WTC11 (cell line): ENCODE results near the gene KLHL29. TPM values are rescaled to one million over a fixed set of nuclear protein-coding genes. Genes with fewer than 3 reads are reported as not detected.

Source experiments
- ATAC-seq: fragments of 200-7000 bp; cut with Tn5 transposase; 2 replicates; pipeline ENCODE4 v1.10.0; 2021; ENCODE audit warnings: mild to moderate bottlenecking, moderate library complexity
- CTCF ChIA-PET: fragments of 300-600 bp; sonication (Branson Sonifier 250); formaldehyde crosslinking; loops from one replicate; lab custom pipeline; 2021; ENCODE audit warnings: antibody characterized with exemption; lab: Charles Lee
- POLR2A ChIA-PET: fragments of 350-600 bp; sonication (Branson Sonifier 250); formaldehyde crosslinking; loops from one replicate; lab custom pipeline; 2021; ENCODE audit warnings: antibody characterized with exemption; lab: Charles Lee
- DNase-seq: peaks from one replicate; pipeline ENCODE4 v3.0.0; 2021; ENCODE audit warnings: low spot score
- H3K27ac Mint-ChIP-seq: 2 replicates; pipeline ENCODE4 v1.8.0; 2021; ENCODE audit warnings: mixed read lengths
- H3K27me3 Mint-ChIP-seq: 2 replicates; pipeline ENCODE4 v1.8.0; 2021; ENCODE audit warnings: low read depth, mild to moderate bottlenecking, moderate library complexity, mixed read lengths
- H3K36me3 Mint-ChIP-seq: 2 replicates; pipeline ENCODE4 v1.8.0; 2021; ENCODE audit warnings: mixed read lengths
- H3K4me1 Mint-ChIP-seq: 2 replicates; pipeline ENCODE4 v1.8.0; 2022; ENCODE audit warnings: mixed read lengths
- H3K4me3 Mint-ChIP-seq: 2 replicates; pipeline ENCODE4 v1.8.0; 2021; ENCODE audit warnings: mild to moderate bottlenecking, moderate library complexity, mixed read lengths
- H3K9me3 Mint-ChIP-seq: 2 replicates; pipeline ENCODE4 v1.8.0; 2021; ENCODE audit warnings: mixed read lengths
- AFF4 ChIP-seq: sonication (generic); formaldehyde crosslinking; IDR thresholded peaks from 2 replicates; pipeline ENCODE4 v1.8.1; 2023; ENCODE audit warnings: mild to moderate bottlenecking, missing genetic modification reagents, borderline replicate concordance
- FOXK1 ChIP-seq: sonication (generic); formaldehyde crosslinking; IDR thresholded peaks from 2 replicates; pipeline ENCODE4 v1.8.0; 2022; ENCODE audit warnings: mild to moderate bottlenecking, moderate library complexity, missing genetic modification reagents
- KAT7 ChIP-seq: sonication (generic); formaldehyde crosslinking; IDR thresholded peaks from 2 replicates; pipeline ENCODE4 v1.8.1; 2023; ENCODE audit warnings: missing genetic modification reagents, mild to moderate bottlenecking, borderline replicate concordance
- NFE2L1 ChIP-seq: sonication (generic); formaldehyde crosslinking; IDR thresholded peaks from 2 replicates; pipeline ENCODE4 v1.8.1; 2023; ENCODE audit warnings: missing genetic modification reagents
- NFYB ChIP-seq: sonication (generic); formaldehyde crosslinking; conservative IDR thresholded peaks from 2 replicates; pipeline ENCODE4 v1.8.0; 2022; ENCODE audit warnings: low read depth, missing genetic modification reagents
- RELA ChIP-seq: sonication (generic); formaldehyde crosslinking; IDR thresholded peaks from 2 replicates; pipeline ENCODE4 v1.8.1; 2022; ENCODE audit warnings: missing genetic modification reagents, mild to moderate bottlenecking, borderline replicate concordance
- TEAD4 ChIP-seq: sonication (generic); formaldehyde crosslinking; IDR thresholded peaks from 2 replicates; pipeline ENCODE4 v1.8.0; 2022; ENCODE audit warnings: mild to moderate bottlenecking, missing genetic modification reagents
- ZBTB21 ChIP-seq: sonication (generic); formaldehyde crosslinking; IDR thresholded peaks from 2 replicates; pipeline ENCODE4 v1.8.1; 2023; ENCODE audit warnings: mild to moderate bottlenecking, missing genetic modification reagents, borderline replicate concordance
- ZMAT4 ChIP-seq: fragments of 250-450 bp; sonication (Bioruptor Pico); IDR thresholded peaks from 2 replicates; pipeline ENCODE4 v1.9.0; 2021; ENCODE audit warnings: mild to moderate bottlenecking
- ZNF232 ChIP-seq: sonication (generic); formaldehyde crosslinking; IDR thresholded peaks from 2 replicates; pipeline ENCODE4 v1.8.0; 2022; ENCODE audit warnings: mild to moderate bottlenecking, missing genetic modification reagents
- ZNF396 ChIP-seq: fragments of 250-450 bp; sonication (Bioruptor Pico); IDR thresholded peaks from 2 replicates; pipeline ENCODE4 v1.8.0; 2021; ENCODE audit warnings: mild to moderate bottlenecking, moderate library complexity, borderline replicate concordance
- ZNF423 ChIP-seq: fragments of 250-450 bp; sonication (Bioruptor Pico); IDR thresholded peaks from 2 replicates; pipeline ENCODE4 v2.1.2; 2022; ENCODE audit warnings: mild to moderate bottlenecking, moderate library complexity
- ZNF512 ChIP-seq: sonication (generic); formaldehyde crosslinking; IDR thresholded peaks from 2 replicates; pipeline ENCODE4 v1.8.1; 2022; ENCODE audit warnings: missing genetic modification reagents, borderline replicate concordance
- ZNF532 ChIP-seq: fragments of 250-450 bp; sonication (Bioruptor Pico); IDR thresholded peaks from 2 replicates; pipeline ENCODE4 v1.9.0; 2021; ENCODE audit warnings: mild to moderate bottlenecking, borderline replicate concordance
- total RNA-seq: library from RNA; stranded (reverse); gene quantifications from 3 replicates; pipeline ENCODE4 v1.2.3, GENCODE V29; 2021
- TF ChIP-seq, protein P1 (sequence below): sonication (generic); formaldehyde crosslinking; IDR thresholded peaks from 2 replicates; pipeline ENCODE4 v1.8.0; 2023; ENCODE audit warnings: mild to moderate bottlenecking, missing genetic modification reagents
- TF ChIP-seq, protein P2 (sequence below): sonication (generic); formaldehyde crosslinking; conservative IDR thresholded peaks from 2 replicates; pipeline ENCODE4 v1.8.1; 2023; ENCODE audit warnings: mild to moderate bottlenecking, low read depth, missing genetic modification reagents, moderate library complexity

Gene KLHL29
- total RNA-seq, 1 experiment from 2014 or later, result 7.1 TPM

DNA sequence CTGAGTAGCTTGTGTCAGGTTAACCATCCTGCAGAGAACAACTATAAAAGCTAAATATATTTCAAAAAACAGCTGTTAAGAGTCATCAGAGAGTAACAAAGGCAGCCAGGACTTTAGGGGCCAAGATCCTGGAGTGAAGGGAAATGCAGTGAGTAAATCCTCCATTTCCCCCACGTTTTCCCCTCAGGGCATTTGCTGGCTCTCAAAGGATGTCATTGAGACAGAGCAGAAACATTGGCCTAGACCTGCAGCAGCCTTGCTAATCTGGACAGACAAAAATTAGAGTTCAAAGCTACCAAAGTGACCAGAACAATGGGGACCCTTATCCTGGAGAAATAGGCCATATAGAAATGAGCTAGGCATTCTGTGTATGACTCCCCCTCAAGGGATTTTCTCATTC lies 21.1 kb upstream of the KLHL29 start:
- H3K27me3 Mint-ChIP-seq, result peaks cover 35% of the 10 kb centered on the region
- DNase-seq, result no peak
- CTCF ChIA-PET, result no interaction called here
- ATAC-seq, result peak; percentile 62
- no peaks in the 10 kb centered on the region; the same call in 1 of the 2 replicates for H3K36me3 Mint-ChIP-seq
- peaks cover 11% of the 10 kb centered on the region for H3K9me3 Mint-ChIP-seq
- H3K4me3 Mint-ChIP-seq, result no peak overlapping the region
- TF ChIP-seq RELA (no peak), AFF4 (no peak), NFE2L1 (no peak), ZNF423 (CRISPR knock-in tag) (no peak), NFYB (CRISPR knock-in tag) (no peak), KAT7 (CRISPR knock-in tag) (no peak), ZBTB21 (CRISPR knock-in tag) (no peak), TEAD4 (CRISPR knock-in tag) (no peak)
- TF ChIP-seq, protein P1, sequence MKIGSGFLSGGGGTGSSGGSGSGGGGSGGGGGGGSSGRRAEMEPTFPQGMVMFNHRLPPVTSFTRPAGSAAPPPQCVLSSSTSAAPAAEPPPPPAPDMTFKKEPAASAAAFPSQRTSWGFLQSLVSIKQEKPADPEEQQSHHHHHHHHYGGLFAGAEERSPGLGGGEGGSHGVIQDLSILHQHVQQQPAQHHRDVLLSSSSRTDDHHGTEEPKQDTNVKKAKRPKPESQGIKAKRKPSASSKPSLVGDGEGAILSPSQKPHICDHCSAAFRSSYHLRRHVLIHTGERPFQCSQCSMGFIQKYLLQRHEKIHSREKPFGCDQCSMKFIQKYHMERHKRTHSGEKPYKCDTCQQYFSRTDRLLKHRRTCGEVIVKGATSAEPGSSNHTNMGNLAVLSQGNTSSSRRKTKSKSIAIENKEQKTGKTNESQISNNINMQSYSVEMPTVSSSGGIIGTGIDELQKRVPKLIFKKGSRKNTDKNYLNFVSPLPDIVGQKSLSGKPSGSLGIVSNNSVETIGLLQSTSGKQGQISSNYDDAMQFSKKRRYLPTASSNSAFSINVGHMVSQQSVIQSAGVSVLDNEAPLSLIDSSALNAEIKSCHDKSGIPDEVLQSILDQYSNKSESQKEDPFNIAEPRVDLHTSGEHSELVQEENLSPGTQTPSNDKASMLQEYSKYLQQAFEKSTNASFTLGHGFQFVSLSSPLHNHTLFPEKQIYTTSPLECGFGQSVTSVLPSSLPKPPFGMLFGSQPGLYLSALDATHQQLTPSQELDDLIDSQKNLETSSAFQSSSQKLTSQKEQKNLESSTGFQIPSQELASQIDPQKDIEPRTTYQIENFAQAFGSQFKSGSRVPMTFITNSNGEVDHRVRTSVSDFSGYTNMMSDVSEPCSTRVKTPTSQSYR (CRISPR knock-in tag), result no peak
- TF ChIP-seq, all 79 proteins: peak for 0
- POLR2A ChIA-PET, result no interaction called here
- Mint-ChIP-seq H3K4me1 (peaks cover 24% of the 10 kb centered on the region), H3K27ac (no peak overlapping the region)

DNA sequence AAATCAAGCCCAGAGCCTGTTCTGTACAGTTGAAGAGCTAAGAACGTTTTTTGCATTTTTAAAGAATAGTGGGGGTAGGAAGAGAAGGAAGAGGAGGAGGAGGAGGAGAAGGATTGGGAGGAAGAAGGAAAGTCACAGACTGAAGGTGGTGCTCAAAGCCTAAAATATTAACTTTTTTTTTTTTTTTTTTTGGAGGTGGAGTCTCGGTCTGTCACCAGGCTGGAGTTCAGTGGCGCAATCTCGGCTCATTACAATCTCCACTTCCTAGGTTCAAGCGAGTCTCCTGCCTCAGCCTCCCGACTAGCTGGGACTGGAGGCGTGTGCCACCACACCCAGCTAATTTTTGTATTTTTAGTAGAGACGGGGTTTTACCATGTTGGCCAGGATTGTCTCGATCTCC lies 18.3 kb upstream of the KLHL29 start:
- CTCF ChIA-PET, result no interaction called here
- peaks cover 13% of the 10 kb centered on the region for H3K4me1 Mint-ChIP-seq
- TF ChIP-seq TEAD4 (CRISPR knock-in tag), result no peak
- no peak for TF ChIP-seq ZNF512 (CRISPR knock-in tag)
- no peak for TF ChIP-seq ZMAT4 (CRISPR knock-in tag)
- no peak for TF ChIP-seq ZNF232 (CRISPR knock-in tag)
- no peak for TF ChIP-seq ZNF532
- TF ChIP-seq, protein P2, sequence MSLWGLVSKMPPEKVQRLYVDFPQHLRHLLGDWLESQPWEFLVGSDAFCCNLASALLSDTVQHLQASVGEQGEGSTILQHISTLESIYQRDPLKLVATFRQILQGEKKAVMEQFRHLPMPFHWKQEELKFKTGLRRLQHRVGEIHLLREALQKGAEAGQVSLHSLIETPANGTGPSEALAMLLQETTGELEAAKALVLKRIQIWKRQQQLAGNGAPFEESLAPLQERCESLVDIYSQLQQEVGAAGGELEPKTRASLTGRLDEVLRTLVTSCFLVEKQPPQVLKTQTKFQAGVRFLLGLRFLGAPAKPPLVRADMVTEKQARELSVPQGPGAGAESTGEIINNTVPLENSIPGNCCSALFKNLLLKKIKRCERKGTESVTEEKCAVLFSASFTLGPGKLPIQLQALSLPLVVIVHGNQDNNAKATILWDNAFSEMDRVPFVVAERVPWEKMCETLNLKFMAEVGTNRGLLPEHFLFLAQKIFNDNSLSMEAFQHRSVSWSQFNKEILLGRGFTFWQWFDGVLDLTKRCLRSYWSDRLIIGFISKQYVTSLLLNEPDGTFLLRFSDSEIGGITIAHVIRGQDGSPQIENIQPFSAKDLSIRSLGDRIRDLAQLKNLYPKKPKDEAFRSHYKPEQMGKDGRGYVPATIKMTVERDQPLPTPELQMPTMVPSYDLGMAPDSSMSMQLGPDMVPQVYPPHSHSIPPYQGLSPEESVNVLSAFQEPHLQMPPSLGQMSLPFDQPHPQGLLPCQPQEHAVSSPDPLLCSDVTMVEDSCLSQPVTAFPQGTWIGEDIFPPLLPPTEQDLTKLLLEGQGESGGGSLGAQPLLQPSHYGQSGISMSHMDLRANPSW (CRISPR knock-in tag), result no peak
- TF ChIP-seq ZNF396, result no peak
- TF ChIP-seq FOXK1, result no peak

More for the DNA sequence above, 18.3 kb upstream of the KLHL29 start:
- H3K4me3 Mint-ChIP-seq, result no peak overlapping the region
- POLR2A ChIA-PET, result no interaction called here
- H3K36me3 Mint-ChIP-seq, result no peaks in the 10 kb centered on the region; the same call in 1 of the 2 replicates
- H3K27me3 Mint-ChIP-seq, result peaks cover 13% of the 10 kb centered on the region
- peaks cover 7% of the 10 kb centered on the region for H3K9me3 Mint-ChIP-seq
- no peak for DNase-seq
- ATAC-seq, result no peak
- no peak overlapping the region for H3K27ac Mint-ChIP-seq
